NCI-H2107 treated with DMSO at 0.1 percent for 48 hours (cell line): ENCODE results near the gene HPS6.

Source experiments
- DNase-seq: peaks from one replicate; lab custom pipeline; 2025; ENCODE audit not compliant: unreplicated experiment; lab: John Stamatoyannopoulos, UW

Gene HPS6

DNA sequence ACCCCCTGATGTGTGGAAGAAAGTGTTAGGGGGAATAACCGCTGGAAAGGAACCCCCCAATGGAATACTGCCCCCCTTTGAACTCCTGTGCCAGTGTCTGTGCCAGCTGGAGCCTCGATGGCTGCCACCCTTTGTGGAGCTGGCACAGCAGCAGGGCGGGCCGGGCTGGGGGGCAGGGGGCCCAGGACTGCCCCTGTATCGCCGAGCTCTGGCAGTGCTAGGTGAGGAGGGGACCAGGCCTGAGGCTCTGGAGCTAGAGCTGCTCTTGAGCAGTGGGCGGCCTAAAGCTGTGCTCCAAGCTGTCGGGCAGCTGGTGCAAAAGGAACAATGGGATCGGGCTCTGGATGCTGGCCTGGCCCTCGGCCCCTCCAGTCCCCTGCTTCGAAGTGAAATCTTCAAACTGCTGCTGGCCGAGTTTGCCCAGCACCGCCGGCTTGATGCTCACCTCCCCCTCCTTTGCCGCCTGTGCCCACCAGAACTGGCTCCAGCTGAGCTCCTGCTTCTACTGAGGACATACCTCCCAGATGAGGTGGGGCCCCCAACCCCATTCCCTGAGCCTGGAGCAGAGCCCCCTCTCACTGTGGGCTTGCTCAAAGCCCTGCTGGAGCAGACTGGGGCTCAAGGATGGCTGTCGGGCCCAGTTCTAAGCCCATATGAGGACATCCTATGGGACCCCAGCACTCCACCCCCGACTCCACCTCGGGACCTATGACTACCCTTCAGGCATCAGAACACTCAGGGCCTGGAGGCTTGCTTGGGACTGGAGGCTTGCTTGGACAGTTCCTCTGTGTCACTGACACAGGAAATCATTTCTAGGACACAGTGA, 2.2 kb downstream of the HPS6 start:
- DNase-seq: no peak

DNA sequence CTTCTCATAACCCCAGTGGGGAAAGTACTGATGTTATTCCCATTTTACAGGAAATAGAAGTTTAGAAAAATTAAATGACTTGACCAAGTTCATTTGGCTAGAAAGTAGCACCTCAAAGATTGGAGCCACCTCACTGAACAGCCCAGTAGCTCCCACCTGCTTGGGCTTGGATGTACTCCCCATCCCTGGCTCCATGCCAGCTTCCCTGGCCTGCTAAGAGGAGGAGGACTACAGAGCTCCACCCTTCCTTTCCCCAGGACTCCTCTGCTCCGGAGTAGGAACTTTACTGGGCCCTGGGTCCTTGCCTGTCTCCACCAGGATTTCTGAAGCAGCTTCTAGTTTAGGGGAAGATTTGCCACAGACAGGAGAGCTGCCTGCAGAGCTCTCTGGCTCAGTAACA, 3.1 kb downstream of the HPS6 start:
- DNase-seq: no peak

DNA sequence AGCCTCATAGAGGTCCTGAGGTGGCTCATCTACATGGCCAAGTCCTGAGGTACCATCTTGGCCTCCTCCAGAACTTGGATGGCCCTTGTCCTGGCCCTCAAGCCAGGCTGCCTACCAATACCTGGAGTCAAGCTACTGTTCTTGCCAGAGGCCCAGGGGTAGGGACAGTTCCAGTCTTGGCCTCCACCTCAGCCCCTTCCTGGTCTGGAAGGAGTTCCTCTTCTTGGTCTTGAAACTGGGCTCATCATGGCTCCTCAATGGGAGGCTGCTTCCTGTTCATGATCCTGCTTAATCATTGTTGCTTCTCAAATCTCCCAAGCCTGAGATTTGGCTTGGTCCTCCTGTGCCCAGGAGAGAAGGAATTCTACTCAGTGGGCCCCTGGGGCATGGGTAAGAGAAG, 3.9 kb downstream of the HPS6 start:
- no peak for DNase-seq

DNA sequence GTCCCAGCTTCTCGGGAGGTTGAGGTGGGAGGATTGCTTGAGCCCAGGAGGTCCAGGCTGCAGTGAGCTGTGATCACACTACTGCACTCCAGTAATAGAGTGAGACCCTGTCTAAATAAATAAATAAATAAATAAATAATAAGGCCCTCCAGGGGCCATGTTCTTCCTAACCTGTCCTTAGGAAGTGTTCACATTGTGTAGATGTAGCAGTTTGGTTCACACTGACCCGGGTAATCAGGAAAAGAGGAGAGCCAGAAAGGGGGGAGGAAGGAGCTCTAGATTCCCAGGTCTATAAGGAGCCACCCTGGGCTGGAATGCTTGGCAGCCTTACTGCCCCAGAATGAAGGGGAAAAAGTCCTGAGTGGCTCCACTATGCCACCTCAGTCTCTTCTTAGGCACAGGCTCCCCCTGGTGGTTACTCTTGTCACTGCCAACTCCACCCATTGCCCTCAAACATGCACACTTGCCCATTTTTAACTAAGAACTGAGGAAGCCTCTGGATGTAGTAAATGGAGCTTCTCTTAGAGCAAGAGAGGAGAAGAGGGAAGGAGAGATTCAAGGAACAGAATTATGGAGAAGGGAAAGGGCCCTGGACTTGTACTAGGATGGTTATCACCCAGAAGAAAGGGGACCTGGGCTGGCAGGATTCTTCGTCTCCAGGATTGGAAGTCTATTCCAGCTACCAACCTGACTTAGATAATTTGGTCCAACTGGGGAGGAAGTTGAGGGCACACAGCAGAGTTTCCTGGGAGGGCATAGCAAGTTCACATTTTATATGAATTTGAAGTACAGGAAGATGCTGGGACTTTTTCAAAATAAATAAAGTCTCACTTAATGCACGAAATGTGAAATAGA, 7.8 kb downstream of the HPS6 start:
- DNase-seq: peak; percentile 65

DNA sequence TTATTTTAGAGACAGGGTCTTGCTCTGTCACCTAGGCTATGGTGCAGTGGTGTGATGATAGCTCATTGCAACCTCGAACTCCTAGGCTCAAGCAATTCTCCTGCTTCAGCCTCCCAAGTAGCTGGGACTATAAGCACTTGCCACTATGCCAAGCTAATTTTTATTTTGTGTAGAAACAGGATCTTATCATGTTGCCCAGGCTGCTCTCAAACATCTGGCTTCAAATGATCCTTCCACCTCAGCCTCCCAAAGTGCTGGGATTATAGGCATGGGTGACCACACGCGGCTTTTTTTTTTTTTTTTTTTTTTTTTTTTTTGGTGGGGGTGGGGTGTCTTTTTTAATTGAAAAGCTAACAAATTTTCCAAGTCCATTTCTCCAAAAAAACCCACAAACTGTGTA, 18.4 kb downstream of the HPS6 start:
- no peak for DNase-seq

DNA sequence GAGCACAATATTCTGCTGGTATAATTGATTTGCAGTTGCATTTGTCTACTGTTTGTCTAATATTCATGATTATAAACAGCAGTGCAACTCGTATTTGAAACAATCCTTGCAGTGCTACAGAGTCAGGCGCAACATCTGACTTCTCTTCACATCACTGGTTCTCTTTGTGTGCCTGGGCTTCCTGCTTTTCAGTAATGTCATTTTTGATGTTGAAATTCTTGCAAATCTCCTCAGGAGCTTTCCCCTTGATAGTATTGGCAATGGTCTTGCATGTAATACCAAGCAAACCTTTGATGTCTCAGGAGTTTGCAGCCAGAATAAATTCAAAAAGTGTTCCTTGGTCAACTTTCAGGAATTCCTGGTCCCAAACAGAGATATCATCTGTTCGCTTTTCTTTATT, 20.2 kb downstream of the HPS6 start:
- no peak for DNase-seq

DNA sequence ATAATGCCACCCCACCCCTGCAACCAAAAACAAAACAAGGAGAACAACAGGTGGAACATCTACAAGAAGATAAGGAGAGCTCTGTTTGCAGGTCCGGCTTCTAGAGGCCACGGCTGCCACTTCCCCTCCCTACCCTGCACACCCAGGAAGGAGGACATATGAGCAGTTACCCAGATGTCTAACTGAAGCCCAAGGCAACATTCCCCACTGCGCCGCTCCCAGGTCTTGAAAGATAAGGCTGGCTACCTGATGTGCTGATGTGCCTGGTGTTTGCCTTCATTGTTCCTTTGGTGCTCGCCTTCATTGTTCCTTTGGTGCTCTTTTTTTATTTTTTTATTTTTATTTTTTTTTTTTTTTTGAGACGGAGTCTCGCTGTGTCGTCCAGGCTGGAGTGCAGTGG, 21.0 kb downstream of the HPS6 start:
- no peak for DNase-seq

DNA sequence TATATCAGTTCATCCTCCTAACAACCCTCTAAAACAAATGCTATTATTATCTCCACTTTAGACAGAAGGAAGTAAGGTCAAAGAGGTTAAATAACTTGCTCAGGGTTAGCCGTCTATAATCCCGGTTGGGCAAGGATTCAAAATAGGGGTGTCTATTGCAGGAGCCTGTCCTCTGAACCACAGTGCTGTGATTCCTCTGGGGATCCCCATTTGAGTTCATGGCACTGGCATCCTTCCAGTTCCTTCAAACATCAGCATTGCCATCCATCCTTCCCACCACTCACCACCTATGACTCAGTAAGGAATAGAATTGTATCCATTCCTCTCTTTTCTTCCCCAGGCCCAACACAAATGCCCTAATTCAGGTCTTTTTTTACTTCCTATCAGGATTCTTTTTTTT, 25.6 kb downstream of the HPS6 start:
- no peak for DNase-seq

DNA sequence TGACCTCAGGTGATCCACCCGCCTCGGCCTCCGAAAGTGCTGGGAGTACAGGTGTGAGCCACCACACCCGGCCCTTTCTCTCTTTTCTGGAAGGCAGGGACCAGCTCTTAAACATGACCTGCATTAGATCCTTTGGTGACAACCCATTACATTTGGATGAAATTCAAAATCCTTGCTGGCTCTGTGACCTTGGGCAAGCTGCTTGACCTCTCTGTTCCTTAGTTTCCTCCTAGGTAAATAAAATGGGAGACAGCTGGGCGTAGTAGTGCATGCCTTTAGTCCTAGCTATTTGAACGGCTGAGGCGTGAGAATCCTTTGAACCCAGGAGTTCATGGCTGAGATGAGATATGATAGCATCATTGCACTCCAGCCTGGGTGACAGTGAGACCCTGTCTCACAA, 31.3 kb downstream of the HPS6 start:
- no peak for DNase-seq

DNA sequence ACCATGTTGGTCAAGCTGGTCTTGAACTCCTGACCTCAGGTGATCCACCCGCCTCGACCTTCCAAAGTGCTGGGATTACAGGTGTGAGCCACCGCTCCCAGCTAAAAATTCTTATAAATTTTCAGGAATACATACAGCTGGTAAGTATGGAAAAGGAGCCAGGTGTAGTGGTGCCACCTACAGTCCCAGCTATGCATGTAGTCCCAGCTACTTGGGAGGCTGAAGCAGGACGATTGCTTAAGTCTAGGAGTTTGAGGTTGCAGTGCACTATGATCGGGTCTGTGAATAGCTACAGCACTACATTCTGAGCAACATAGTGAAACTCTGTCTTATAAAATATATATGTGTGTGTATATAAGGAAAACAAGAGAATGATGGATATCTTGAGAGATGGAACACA, 36.0 kb downstream of the HPS6 start:
- DNase-seq: no peak

DNA sequence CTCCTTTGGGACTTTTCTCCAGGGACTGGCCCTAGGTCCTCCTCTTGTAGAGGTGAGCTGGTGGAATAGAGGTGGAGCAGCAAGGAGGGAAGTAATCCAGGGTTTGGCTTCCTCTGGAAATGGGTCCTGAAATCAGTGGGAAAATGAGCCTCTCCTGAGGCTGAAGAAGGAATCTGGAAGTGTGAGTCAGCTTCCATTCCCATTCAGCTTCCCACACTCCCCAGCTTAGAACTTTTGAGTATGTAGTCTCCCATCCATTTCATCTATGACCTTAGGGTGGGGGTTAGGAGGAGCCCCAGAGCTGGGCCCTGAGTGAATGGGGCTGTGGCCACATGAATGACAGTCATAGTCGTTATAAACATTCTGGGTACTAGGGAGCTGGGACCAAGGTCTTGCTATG, 37.3 kb downstream of the HPS6 start:
- DNase-seq: no peak

DNA sequence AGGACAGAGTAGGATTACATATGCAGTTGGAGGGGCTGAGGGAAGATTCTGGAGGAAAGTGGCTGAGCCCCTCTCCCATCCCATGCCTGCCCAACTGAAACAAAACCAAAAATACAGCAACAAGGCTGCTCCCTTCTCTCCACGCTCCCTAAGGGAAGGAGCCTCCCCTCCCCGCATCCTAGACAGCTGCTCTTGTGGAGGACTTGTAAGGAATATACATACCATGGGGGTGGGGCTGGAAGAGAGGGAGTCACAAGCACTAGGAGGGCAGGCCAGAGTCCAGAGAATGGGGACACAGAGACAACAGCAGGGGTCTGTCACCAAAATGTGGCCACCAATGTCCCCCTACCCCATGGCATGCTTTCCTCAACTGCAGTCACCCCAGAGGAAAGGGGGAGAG, 41.8 kb downstream of the HPS6 start:
- no peak for DNase-seq

DNA sequence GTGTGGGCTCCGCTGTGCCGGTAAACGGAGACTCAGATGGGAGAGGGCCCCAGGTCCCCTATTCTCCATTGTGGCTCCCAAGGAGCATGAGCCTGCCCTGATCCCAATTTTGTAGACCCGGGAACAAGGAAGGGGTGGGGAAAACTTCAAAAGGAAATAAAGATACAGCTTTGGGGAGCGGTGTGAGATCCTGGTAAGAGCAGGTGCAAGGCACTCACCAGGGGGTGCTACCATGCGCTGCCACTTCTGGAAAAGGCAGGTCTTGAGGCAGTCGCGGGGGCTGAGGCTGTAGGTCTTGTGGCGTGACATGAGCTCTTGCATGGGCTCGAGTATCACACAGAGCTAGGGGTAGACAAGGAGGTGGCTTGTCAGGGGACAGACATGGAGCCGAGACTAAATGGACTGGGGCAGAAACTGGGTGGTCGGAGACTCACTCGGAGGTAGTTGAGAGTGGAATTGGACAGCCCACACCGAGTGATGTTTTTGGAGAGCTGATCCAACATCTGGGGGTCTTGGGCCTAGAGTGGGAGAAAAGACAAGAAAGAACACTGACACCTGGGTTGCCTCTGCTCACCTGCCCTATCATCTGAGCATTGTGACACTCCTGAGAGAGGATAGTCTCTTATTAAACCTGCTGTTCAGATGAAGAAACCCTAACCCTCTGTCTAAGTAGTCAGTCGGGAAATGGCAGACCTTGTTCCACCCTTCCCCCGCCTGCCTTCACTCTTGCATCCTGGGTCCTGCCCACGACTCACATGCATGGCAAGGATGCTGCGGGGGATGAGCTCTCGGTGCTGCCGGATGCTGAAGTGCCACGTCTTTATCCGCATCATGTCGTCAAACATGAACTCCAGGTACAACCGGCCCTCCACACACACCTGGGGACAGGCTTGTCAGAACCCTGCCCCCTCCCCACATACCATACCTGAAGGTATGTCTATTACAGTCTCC, 44.3 kb downstream of the HPS6 start:
- no peak for DNase-seq

DNA sequence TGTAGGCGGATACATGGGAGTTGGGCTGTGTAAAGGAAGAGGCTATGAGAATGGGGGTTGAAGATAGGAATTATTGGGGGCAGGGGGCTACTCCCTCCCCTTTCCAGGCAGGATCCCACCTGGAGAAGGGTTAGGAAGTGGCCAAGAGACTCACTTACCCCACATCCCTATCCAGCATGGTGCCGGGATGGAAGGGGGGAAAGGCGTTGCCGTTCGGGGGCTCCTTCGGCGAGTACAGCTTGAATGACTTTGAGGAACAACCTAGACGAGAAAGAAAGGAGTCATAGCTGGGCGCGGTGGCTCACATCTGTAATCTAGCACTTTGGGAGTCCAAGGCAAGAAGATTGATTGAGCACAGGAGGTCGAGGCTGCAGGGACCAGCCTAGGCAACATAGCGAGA, 46.1 kb downstream of the HPS6 start:
- no peak for DNase-seq

DNA sequence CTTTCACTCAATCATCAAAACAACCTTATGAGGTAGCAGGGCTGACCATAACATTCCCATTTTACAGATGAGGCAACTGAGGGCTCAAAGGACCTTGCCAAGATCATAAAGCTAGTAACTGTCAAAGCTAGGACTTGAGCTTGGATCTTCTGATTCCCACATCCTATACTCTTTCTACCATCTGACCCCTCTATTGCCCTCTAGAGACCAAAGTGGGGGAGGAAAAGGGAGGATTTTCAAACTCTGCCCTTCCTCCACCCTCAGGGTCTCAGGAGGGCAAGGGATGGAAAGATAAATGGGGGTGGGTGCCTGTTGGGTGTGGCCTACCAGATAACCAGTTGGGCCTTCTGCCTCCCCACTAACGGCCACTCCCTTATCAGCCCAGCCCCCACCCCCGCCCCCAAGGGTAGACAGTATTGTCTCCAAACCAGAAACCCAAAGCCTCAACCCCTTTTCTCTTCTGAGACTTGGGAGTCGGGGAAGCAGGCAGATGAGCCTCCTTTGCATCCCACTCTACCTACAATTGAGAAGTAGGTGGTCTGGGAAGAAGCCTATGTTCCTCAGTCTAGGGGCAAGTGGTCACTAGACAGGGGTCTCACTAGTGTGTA, 47.2 kb downstream of the HPS6 start:
- DNase-seq: no peak

DNA sequence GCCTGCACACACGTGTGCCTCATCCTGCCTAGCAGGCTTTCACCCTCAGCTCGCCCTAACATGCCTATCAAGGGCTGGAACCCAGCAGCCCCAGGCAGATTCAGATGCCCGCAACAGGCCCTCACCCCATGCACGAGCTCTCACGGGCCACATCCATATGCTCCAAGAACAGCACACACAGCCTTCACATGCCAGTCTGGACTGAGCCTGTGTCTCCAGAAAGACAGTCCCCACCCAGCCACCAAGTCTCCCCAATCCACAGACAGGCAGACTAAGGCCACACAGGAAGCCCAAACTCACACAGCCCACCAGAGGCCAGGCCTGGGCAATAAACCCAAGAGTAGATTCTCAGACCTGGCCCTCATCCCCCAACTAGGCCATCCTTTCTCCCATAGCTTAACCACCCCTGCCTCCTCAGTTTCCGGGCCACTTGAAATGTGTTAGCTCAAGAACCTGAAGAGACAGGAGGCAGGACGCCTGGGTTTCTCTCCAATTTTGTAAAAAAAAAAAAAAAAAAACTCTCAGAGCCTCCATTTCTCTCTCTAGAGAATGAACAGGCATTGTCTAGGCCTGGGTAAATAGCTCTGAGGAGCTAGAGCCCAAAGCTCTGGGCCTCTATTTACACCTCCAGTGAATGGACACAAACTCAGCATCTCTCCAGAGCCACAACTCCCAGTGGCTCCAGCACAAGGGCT, 48.3 kb downstream of the HPS6 start:
- DNase-seq: no peak

DNA sequence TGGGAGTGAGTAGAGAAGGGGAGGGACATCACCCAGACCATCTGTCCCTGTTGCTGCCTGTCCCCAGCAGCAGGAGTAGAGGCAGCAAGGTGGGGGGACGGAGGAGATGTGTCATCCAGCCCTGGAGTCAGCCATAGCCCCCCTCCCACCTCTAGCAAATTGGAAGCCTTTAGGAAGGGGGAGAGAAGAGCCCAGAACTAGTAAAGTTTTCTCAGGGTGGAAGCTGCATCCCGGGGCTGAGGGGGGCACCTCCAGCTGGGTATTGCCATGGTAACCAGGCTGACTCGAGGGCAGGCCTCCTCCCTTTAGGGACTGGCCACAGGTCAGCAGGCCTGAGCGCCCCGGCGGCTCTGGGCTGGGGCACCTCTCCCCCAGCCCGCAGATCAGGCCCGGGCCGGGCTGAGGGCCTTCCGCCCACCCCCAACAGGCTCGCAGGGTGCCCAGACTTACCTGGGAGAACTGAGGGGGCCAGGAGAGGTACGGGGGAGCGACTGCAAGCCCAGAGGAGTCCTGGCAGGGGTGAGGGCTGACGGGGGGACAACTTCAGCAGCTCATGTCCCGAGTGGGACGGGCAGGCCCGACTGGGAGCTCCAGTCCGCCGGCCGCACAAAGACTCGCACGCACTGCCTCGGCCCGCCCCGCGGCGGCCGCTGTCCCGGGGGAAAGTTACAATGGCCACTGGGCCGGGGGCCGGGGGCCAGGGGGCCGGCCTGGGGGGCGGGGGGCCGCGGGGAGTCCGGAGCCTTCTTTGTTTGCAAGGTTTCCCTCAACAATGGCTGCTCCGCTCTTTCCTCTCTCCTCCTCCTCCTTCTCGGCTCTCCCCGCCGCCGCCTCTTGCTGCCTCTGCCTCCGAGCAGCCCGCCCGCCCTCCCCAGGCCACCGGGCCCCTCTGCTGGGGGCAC, 49.1 kb downstream of the HPS6 start:
- DNase-seq: no peak

DNA sequence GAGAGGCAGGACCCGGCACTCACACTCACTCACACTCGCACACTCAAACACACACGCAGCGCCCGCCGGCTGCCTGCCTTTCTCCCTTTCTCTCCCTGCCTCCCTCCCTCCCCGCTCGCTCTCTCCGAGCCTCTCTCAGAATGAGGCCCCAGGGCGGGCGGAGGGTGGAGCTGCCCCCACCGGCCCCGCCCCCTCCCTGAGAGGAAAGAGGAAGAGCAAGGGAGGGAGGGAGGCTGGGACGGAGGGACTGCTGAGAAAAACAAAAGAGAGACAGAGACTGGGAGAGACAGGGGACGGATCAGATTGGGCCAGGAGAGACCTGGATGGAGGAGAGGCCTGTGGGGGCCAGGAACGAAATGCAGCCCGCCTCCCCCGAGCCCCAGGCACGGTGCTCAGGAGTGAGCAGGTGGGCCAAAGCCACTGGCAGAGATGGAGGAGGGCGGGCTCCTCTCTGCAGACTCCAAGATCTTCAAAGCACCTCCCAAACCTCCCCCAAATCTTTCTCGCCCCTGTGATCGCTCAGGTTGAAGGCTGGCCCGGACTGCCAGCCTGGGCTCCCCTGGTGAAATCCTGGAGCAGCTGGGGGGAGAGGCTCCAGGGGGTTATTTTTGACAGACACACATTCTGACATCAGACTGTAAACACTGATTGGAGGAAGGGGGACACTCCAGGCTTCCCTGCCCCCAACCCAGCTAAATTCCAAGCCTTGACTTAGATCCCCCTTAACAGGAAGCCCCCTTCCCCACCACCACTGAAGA, 49.9 kb downstream of the HPS6 start:
- peak; percentile 62 for DNase-seq

DNA sequence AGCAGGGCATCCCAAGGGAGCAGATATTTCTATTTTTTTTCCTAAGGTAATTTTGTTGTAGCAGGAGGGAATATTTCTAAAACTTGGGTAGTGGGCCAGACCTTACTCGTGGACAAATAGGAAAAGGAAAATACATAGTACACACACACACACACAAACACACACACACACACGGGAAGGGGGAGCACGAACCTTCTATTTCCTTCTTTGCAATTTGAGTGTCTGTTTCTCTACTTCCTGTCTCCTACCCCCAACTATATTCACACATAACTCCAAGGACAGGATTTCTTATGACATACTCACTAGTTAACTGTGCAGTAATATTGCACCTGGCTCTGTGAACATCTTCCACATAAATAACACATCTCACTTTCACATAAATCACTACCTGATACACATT, 50.6 kb downstream of the HPS6 start:
- DNase-seq: no peak
